Stimulated activated CD8-positive, alpha-beta memory T cell treated with anti-CD3 and anti-CD28 coated beads, Interleukin-7, amount 100 ng/mL, for 24 hours (primary cell): ENCODE data around the gene C16orf95.
"Not testable (repeated sequence)": the region's sequence is repeated elsewhere in the genome, so short reads cannot be mapped to it uniquely, and the experiment has no call there.

Experiments
- DNase-seq: peaks from one replicate; pipeline ENCODE4 v3.0.0-alpha.2; 2020; ENCODE audit warnings: low read depth

Gene C16orf95

GRCh38 chr16:87286839-87287626 is 30.2 kb downstream of the C16orf95 start:
- no peak for DNase-seq

GRCh38 chr16:87284183-87284582 is 33.0 kb downstream of the C16orf95 start:
- DNase-seq: no peak

GRCh38 chr16:87279094-87279658 is 38.0 kb downstream of the C16orf95 start:
- no peak for DNase-seq

- DNase-seq: no peak
Observed at GRCh38 chr16:87278191-87279093, 38.8 kb downstream of the C16orf95 start.

- no peak for DNase-seq
Observed at GRCh38 chr16:87276924-87277323, 40.3 kb downstream of the C16orf95 start.

- DNase-seq: no peak
Observed at GRCh38 chr16:87276091-87276701, 41.0 kb downstream of the C16orf95 start.

GRCh38 chr16:87274794-87275193 is 42.4 kb downstream of the C16orf95 start:
- no peak for DNase-seq

GRCh38 chr16:87273471-87274030 is 43.6 kb downstream of the C16orf95 start:
- DNase-seq: no peak

- DNase-seq: no peak
Observed at GRCh38 chr16:87271256-87271655, 45.9 kb downstream of the C16orf95 start.

- no peak for DNase-seq
Observed at GRCh38 chr16:87267566-87267965, 49.6 kb downstream of the C16orf95 start.

GRCh38 chr16:87266846-87267245 is 50.3 kb downstream of the C16orf95 start:
- no peak for DNase-seq

GRCh38 chr16:87265261-87265660 is 51.9 kb downstream of the C16orf95 start:
- no peak for DNase-seq

GRCh38 chr16:87264634-87265033 is 52.6 kb downstream of the C16orf95 start:
- no peak for DNase-seq

GRCh38 chr16:87263418-87264052 is 53.7 kb downstream of the C16orf95 start:
- DNase-seq: no peak

- no peak for DNase-seq
Observed at GRCh38 chr16:87259431-87259830, 57.8 kb downstream of the C16orf95 start.

GRCh38 chr16:87258653-87259052 is 58.5 kb downstream of the C16orf95 start:
- DNase-seq: not testable (repeated sequence)

GRCh38 chr16:87255866-87256265 is 61.3 kb downstream of the C16orf95 start:
- DNase-seq: no peak

- no peak for DNase-seq
Observed at GRCh38 chr16:87254734-87255133, 62.5 kb downstream of the C16orf95 start.

GRCh38 chr16:87254296-87254695 is 62.9 kb downstream of the C16orf95 start:
- no peak for DNase-seq

GRCh38 chr16:87253536-87253935 is 63.7 kb downstream of the C16orf95 start:
- DNase-seq: no peak
